Vagina (tissue), 2 donors: Measurements from ENCODE around the gene HOXA5. TPM values are rescaled to one million over a fixed set of nuclear protein-coding genes. Genes with fewer than 3 reads are reported as not detected.

Source experiments
- DNase-seq, 2 donors: peaks; one replicate each; pipeline ENCODE4 v3.0.0-alpha.2; 2017; ENCODE audit errors: extremely low spot score in 2 of 2
- H3K27ac ChIP-seq: fragments of 200-600 bp; sonication (generic); one replicate; pipeline ENCODE4 v1.5.1; 2019
- H3K27me3 ChIP-seq: fragments of 200-600 bp; sonication (generic); one replicate; pipeline ENCODE4 v1.5.1; 2019
- H3K36me3 ChIP-seq, 2 donors: fragments of 200-600 bp; sonication (generic); one replicate each; pipeline ENCODE4 v1.5.1; 2017 to 2019
- H3K4me1 ChIP-seq: fragments of 200-600 bp; sonication (generic); one replicate; pipeline ENCODE4 v1.5.1; 2019
- H3K4me3 ChIP-seq, 2 donors: fragments of 200-600 bp; sonication (generic); 1 replicate in 1 of 2; 2 replicates in 1 of 2; pipeline ENCODE4 v1.5.1; 2016 to 2019
- H3K9me3 ChIP-seq: fragments of 200-600 bp; sonication (generic); one replicate; pipeline ENCODE4 v1.5.1; 2019
- CTCF ChIP-seq, 3 experiments: fragments of 450-650 bp in 2 of 3; fragments of 200-600 bp in 1 of 3; sonication (generic) in 1 of 3; IDR thresholded peaks; one replicate each; pipeline ENCODE4 v1.5.1; 2017 to 2019; ENCODE audit warnings: antibody characterized with exemption in 3 of 3, mild to moderate bottlenecking in 2 of 3, moderate library complexity in 2 of 3
- POLR2A ChIP-seq, 2 donors: fragments of 450-650 bp; IDR thresholded peaks; one replicate each; pipeline ENCODE4 v1.6.1; 2017; ENCODE audit warnings: antibody characterized with exemption in 2 of 2, mild to moderate bottlenecking in 2 of 2, moderate library complexity in 2 of 2
- POLR2AphosphoS5 ChIP-seq, 2 donors: sonication (generic); formaldehyde crosslinking; IDR thresholded peaks; one replicate each; pipeline ENCODE4 v1.9.0; 2017; ENCODE audit warnings: antibody characterized with exemption in 2 of 2, mild to moderate bottlenecking in 2 of 2, low read depth in 1 of 2; ENCODE audit not compliant: insufficient read depth in 1 of 2
- intact Hi-C: fragments of 100-400 bp; cut with DNase I; formaldehyde crosslinking; loops from one replicate; pipeline ENCODE4 v1.15.1; 2023
- total RNA-seq: library from RNA; depleted of rRNA; stranded (reverse); fragments of >200 nt; gene quantifications from one replicate; pipeline ENCODE4 v1.2.3, GENCODE V29; 2016

Gene HOXA5
- total RNA-seq, 1 donor from 2014 or later, result 6.1 TPM

GRCh38 chr7:27128034-27128433, 15.4 kb downstream of the HOXA5 start:
- TF ChIP-seq POLR2A (IDR thresholded peaks at IDR 0.05), result no peak
- TF ChIP-seq POLR2AphosphoS5 (IDR thresholded peaks at IDR 0.05; ENCODE audit: insufficient read depth in 1 of 2, low read depth in 1 of 2), result no peak
- TF ChIP-seq CTCF (IDR thresholded peaks at IDR 0.05), result no peak
- no peak overlapping the region for H3K27ac ChIP-seq
- no peak overlapping the region for H3K4me3 ChIP-seq
- no peaks in the 10 kb centered on the region for H3K36me3 ChIP-seq
- DNase-seq, result no peak
- intact Hi-C loops, result no loop called here
- H3K4me1 ChIP-seq, result peaks cover 16% of the 10 kb centered on the region
- no peaks in the 10 kb centered on the region for H3K27me3 ChIP-seq
- H3K9me3 ChIP-seq, result no peaks in the 10 kb centered on the region

- no peak for DNase-seq
- Histone ChIP-seq H3K4me3 (no peak overlapping the region), H3K9me3 (no peaks in the 10 kb centered on the region), H3K27me3 (no peaks in the 10 kb centered on the region), H3K27ac (no peak overlapping the region), H3K36me3 (no peaks in the 10 kb centered on the region), H3K4me1 (peaks cover 16% of the 10 kb centered on the region)
- no peak for TF ChIP-seq POLR2A (IDR thresholded peaks at IDR 0.05)
- no peak for TF ChIP-seq POLR2AphosphoS5 (IDR thresholded peaks at IDR 0.05; ENCODE audit: insufficient read depth in 1 of 2, low read depth in 1 of 2)
- TF ChIP-seq CTCF (IDR thresholded peaks at IDR 0.05), result no peak
- intact Hi-C loops, result no loop called here
Measured at GRCh38 chr7:27126596-27127327, 16.7 kb downstream of the HOXA5 start.

- Histone ChIP-seq H3K4me1 (peaks cover 12% of the 10 kb centered on the region), H3K36me3 (no peaks in the 10 kb centered on the region), H3K27me3 (no peaks in the 10 kb centered on the region), H3K27ac (no peak overlapping the region), H3K9me3 (no peaks in the 10 kb centered on the region), H3K4me3 (no peak overlapping the region)
- no peak for DNase-seq
- intact Hi-C loops, result no loop called here
- TF ChIP-seq CTCF (IDR thresholded peaks at IDR 0.05) (no peak), POLR2A (IDR thresholded peaks at IDR 0.05) (no peak), POLR2AphosphoS5 (IDR thresholded peaks at IDR 0.05; ENCODE audit: insufficient read depth in 1 of 2, low read depth in 1 of 2) (no peak)
Measured at GRCh38 chr7:27125986-27126394, 17.5 kb downstream of the HOXA5 start.

- TF ChIP-seq CTCF (IDR thresholded peaks at IDR 0.05), result no peak
- TF ChIP-seq POLR2AphosphoS5 (IDR thresholded peaks at IDR 0.05; ENCODE audit: insufficient read depth in 1 of 2, low read depth in 1 of 2), result no peak
- TF ChIP-seq POLR2A (IDR thresholded peaks at IDR 0.05), result no peak
- peaks cover 8% of the 10 kb centered on the region for H3K4me1 ChIP-seq
- intact Hi-C loops, result no loop called here
- DNase-seq, result no peak
- no peaks in the 10 kb centered on the region for H3K36me3 ChIP-seq
- no peak overlapping the region for H3K4me3 ChIP-seq
- H3K9me3 ChIP-seq, result no peaks in the 10 kb centered on the region
- no peak overlapping the region for H3K27ac ChIP-seq
- H3K27me3 ChIP-seq, result no peaks in the 10 kb centered on the region
Measured at GRCh38 chr7:27124902-27125689, 18.4 kb downstream of the HOXA5 start.
